Activated B cell treated with CpG ODN at 0.5 μM for 24 hours (primary cell): ENCODE data around the gene GPR153. TPM values are rescaled to one million over a fixed set of nuclear protein-coding genes. Genes with fewer than 3 reads are reported as not detected.

Experiments
- ATAC-seq: fragments of 200-7000 bp; cut with Tn5 transposase; one replicate; pipeline ENCODE4 v1.10.0; 2021; ENCODE audit warnings: low read depth, mild to moderate bottlenecking, moderate library complexity
- CTCF ChIA-PET: fragments of 350-600 bp; sonication (Branson Sonifier 250); formaldehyde crosslinking; loops from one replicate; lab custom pipeline; 2021; ENCODE audit warnings: antibody characterized with exemption; lab: Charles Lee
- POLR2A ChIA-PET: fragments of 350-600 bp; sonication (Branson Sonifier 250); formaldehyde crosslinking; loops from one replicate; lab custom pipeline; 2021; ENCODE audit warnings: antibody characterized with exemption; lab: Charles Lee
- DNase-seq: peaks from one replicate; pipeline ENCODE4 v3.0.0; 2022
- H3K27ac Mint-ChIP-seq: one replicate; pipeline ENCODE4 v1.8.0; 2020; ENCODE audit warnings: mixed read lengths
- H3K27me3 Mint-ChIP-seq: one replicate; pipeline ENCODE4 v1.8.0; 2021; ENCODE audit warnings: mixed read lengths
- H3K36me3 Mint-ChIP-seq: one replicate; pipeline ENCODE4 v1.8.0; 2021; ENCODE audit warnings: low read depth, mixed read lengths
- H3K4me1 Mint-ChIP-seq: one replicate; pipeline ENCODE4 v1.8.0; 2021; ENCODE audit warnings: mixed read lengths
- H3K4me3 Mint-ChIP-seq: one replicate; pipeline ENCODE4 v1.8.0; 2020; ENCODE audit warnings: mild to moderate bottlenecking, mixed read lengths
- H3K9me3 Mint-ChIP-seq: one replicate; pipeline ENCODE4 v1.8.0; 2020; ENCODE audit warnings: mixed read lengths
- CTCF ChIP-seq: fragments of 200-600 bp; IDR thresholded peaks from one replicate; pipeline ENCODE4 v1.8.0; 2022; ENCODE audit warnings: antibody characterized with exemption, mild to moderate bottlenecking
- intact Hi-C: fragments of 100-400 bp; cut with micrococcal nuclease; formaldehyde crosslinking; loops from one replicate; pipeline ENCODE4 v1.15.1; 2024
- total RNA-seq: library from RNA; stranded (reverse); gene quantifications from 2 replicates; pipeline ENCODE4 v1.2.3, GENCODE V29; 2022

Gene GPR153
- total RNA-seq, 1 donor from 2014 or later = 0.22 TPM

DNA sequence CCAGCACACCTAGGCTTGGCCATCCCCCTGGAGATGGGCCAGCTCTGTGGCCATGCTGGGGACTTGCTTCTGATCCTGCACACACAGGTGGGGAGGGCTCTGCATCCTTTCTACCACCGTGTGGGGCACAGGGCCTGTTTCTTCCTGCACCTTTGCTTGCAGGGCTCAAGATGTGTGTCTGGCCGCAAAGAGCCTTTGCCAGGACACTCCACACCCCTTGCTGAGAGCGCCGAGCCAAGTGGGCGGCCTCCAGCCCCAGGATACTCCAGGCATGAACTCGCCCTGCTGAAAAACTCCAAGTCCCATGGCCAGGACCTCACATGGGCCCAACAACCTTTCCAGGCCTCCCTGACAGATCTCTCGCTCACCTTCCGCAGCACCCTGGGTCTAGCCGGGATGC, 11.6 kb upstream of the GPR153 start:
- H3K9me3 Mint-ChIP-seq = no peaks in the 10 kb centered on the region
- H3K4me1 Mint-ChIP-seq = no peaks in the 10 kb centered on the region
- H3K36me3 Mint-ChIP-seq = no peaks in the 10 kb centered on the region
- no peak for TF ChIP-seq CTCF
- ChIA-PET CTCF (no interaction called here), POLR2A (no interaction called here)
- intact Hi-C loops = no loop called here
- no peaks in the 10 kb centered on the region for H3K27me3 Mint-ChIP-seq
- ATAC-seq (no peak), DNase-seq (no peak)
- H3K27ac Mint-ChIP-seq = no peak overlapping the region
- H3K4me3 Mint-ChIP-seq = no peak overlapping the region

- intact Hi-C loops = no loop called here
- Mint-ChIP-seq H3K36me3 (no peaks in the 10 kb centered on the region), H3K4me1 (no peaks in the 10 kb centered on the region), H3K9me3 (no peaks in the 10 kb centered on the region), H3K4me3 (no peak overlapping the region), H3K27me3 (no peaks in the 10 kb centered on the region), H3K27ac (no peak overlapping the region)
- DNase-seq = no peak
- no peak for TF ChIP-seq CTCF
- ChIA-PET CTCF (no interaction called here), POLR2A (no interaction called here)
- no peak for ATAC-seq
Measured at GRCh38 chr1:6271554-6271953, 10.7 kb upstream of the GPR153 start.

DNA sequence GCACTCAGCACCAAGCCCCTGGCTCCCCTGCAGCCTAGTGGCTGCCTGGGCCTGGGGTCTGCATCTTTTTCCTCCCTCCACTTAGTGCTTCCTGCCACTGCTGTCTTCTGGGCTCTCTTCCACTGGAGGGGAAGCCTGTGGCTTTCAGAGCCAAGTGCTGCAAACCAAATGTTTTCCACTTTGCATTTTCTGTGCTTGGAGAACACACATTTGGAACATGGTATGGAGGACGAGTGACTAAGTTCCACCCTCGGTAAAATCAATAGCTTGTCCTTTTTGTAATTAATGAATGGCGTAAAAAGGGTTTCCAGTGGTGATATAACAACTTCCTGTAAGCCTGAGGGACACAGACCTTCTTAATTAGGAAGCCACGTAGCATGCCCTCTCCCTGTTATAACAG, 10.1 kb upstream of the GPR153 start:
- ChIA-PET POLR2A (no interaction called here), CTCF (no interaction called here)

DNA sequence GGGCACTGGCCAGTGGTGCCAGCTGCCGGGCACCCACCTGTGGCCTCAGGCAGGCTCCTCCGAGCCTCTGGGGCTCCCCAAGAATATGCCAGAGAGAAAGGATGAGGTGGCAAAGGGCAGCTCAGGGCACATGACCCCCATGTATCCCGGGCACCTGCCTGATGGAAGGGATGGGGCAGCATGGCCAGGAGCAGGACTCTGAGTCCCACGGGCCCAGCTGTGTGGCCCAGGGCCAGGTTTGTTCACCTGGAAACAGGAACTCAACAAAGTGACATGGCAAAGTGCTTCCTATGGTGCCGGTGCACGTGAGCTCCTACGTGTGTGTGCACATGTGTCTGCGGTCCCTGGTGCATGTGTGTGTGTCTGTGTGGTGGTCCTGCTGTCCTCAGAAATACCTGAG, 9.5 kb upstream of the GPR153 start:
- Mint-ChIP-seq H3K36me3 (no peaks in the 10 kb centered on the region), H3K9me3 (no peaks in the 10 kb centered on the region), H3K27me3 (no peaks in the 10 kb centered on the region), H3K4me1 (no peaks in the 10 kb centered on the region), H3K27ac (no peak overlapping the region), H3K4me3 (no peak overlapping the region)
- DNase-seq (no peak), ATAC-seq (no peak)
- intact Hi-C loops = no loop called here
- CTCF ChIA-PET = no interaction called here
- POLR2A ChIA-PET = no interaction called here
- TF ChIP-seq CTCF = no peak

More for the DNA sequence above, 10.1 kb upstream of the GPR153 start:
- ATAC-seq = no peak
- Mint-ChIP-seq H3K36me3 (no peaks in the 10 kb centered on the region), H3K27me3 (no peaks in the 10 kb centered on the region), H3K27ac (no peak overlapping the region), H3K4me3 (no peak overlapping the region), H3K9me3 (no peaks in the 10 kb centered on the region), H3K4me1 (no peaks in the 10 kb centered on the region)
- intact Hi-C loops = no loop called here
- DNase-seq = no peak
- no peak for TF ChIP-seq CTCF

- H3K9me3 Mint-ChIP-seq = no peaks in the 10 kb centered on the region
- ATAC-seq (no peak), DNase-seq (no peak)
- no peaks in the 10 kb centered on the region for H3K4me1 Mint-ChIP-seq
- POLR2A ChIA-PET = no interaction called here
- no peaks in the 10 kb centered on the region for H3K27me3 Mint-ChIP-seq
- no peak for TF ChIP-seq CTCF
- no peak overlapping the region for H3K27ac Mint-ChIP-seq
- intact Hi-C loops = no loop called here
- H3K36me3 Mint-ChIP-seq = no peaks in the 10 kb centered on the region
- no peak overlapping the region for H3K4me3 Mint-ChIP-seq
- CTCF ChIA-PET = no interaction called here
Measured at GRCh38 chr1:6269720-6270400, 9.0 kb upstream of the GPR153 start.
